GM19351 (cell line): ENCODE results near the gene MAF.

Source experiments
- ATAC-seq: cut with Tn5 transposase; IDR thresholded peaks from one replicate; pipeline ENCODE4 v1.9.1; 2021; ENCODE audit warnings: mild to moderate bottlenecking, moderate library complexity; ENCODE audit not compliant: unreplicated experiment

MAF gene

DNA sequence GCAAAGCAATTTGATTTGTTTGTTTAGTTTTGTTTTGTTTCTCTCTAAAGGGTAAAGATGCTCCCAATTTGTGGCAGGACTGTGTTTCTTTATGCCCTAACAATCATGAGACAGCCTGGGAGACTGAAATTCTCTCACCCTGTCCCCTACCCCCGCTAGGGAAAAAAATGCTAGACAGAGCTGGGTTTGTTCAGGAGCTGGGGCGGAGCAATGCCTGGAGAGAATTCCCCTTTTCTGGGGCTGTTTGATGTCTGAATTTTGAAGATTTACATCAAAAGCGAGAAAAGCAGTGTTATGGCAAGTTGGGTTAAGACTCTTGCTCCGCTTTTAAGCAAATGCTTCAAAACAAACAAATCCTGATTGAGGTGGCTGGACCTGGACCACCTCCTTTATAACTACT, 8.4 kb downstream of the MAF start:
- no peak for ATAC-seq

DNA sequence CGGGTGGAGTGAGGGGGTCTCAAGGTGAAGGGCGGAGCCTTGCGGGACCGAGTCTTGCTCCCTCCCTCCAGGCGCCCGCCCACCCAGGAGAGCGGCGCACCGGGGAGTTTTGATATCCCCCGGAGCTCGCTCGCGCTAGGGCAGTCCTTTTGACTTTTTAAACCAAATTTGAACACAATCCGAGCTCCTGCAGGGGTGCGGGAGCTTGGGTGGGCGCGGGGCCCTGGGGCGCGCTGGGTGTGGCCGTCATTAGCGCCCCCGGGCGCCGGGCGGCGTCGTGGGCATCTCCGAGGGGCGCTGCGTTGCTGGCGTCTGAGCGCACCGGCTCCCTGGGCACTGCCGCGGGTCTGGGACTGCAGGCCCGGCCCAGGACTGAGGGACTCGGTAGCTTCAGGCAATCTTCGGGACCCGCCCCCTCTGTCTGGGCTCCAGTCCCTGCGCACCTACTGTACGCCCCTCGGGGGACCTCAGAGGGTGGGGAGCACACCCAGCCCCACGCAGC, 10.9 kb downstream of the MAF start:
- ATAC-seq = no peak

DNA sequence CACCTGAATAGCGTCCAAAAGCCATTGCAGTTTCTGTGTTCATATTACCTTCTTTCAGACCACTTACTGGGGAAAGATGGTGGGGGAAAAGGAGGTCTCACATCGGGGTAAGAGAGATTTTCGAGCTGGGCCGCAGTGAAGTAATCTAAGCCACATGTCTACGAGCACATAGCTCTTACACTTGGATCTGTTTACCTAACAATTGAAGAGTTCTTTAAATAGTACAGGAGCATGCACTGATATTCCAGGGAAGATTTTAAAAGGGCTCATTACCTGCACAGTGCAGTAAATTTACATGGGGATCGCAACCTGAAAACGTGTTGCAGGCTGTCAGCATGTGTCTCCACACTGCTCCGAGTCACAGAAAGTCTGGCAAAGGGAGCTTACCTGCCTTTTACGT, 12.6 kb downstream of the MAF start:
- ATAC-seq = no peak

GRCh38 chr16:79587296-79587695, 13.2 kb downstream of the MAF start:
- no peak for ATAC-seq

- no peak for ATAC-seq
Measured at GRCh38 chr16:79582789-79583188, 17.7 kb downstream of the MAF start.

DNA sequence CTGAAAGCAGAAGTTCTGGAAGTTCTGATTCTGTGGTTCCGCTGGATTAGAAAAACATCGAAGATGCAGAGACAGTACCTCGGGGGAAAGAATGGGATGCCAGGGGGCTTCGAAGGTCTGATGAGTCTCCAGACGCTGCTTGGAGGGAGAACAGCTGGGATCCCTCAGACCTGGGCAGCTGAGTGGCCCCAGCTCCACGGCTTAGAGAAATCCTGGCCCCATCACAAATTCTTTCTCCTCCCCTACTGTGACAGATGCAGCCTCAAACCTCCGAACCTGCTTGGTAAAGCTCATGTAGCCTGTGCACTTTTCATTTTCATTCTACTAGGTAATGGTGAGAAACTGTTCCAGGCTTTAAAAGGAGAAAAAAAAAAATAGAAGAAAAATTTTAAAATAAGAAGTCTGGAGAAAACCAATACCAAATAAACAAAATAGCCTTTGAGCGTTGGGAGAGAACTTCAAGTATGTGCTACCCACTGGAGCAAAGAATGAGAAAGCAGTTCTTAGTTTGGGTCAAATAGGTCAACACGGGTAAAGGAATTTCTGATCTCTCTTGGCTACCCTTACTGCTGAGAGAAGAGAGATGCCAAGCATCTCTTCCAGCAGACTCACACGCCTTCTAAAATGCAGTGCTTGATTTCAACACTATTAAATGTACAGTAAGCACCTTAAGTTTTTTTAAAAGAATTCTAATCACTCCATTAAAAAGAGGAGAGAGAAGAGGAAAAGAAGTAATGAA, 19.9 kb downstream of the MAF start:
- ATAC-seq = no peak

DNA sequence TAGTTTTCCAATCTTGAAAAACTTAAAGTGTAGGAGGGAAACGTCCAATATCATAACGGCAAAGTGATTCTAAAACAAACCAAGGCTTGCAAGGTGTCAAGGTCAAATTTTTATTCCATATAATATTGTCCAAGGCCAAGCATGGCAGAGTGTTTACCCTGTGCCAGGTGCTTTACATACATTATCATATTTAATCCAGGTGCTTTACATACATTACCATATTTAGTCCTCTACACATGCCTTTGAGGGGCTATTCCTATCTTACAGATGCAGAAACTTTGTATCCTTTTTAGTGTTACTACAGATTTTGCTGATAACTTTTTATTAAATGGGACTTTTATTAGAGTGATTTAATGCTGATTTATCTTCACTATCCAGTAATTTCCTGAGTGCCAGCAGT, 23.9 kb downstream of the MAF start:
- no peak for ATAC-seq

GRCh38 chr16:79573884-79574283, 26.7 kb downstream of the MAF start:
- ATAC-seq = no peak

- ATAC-seq = no peak
Measured at GRCh38 chr16:79573071-79573470, 27.5 kb downstream of the MAF start.

- ATAC-seq = no peak
Measured at GRCh38 chr16:79571903-79572535, 28.5 kb downstream of the MAF start.

DNA sequence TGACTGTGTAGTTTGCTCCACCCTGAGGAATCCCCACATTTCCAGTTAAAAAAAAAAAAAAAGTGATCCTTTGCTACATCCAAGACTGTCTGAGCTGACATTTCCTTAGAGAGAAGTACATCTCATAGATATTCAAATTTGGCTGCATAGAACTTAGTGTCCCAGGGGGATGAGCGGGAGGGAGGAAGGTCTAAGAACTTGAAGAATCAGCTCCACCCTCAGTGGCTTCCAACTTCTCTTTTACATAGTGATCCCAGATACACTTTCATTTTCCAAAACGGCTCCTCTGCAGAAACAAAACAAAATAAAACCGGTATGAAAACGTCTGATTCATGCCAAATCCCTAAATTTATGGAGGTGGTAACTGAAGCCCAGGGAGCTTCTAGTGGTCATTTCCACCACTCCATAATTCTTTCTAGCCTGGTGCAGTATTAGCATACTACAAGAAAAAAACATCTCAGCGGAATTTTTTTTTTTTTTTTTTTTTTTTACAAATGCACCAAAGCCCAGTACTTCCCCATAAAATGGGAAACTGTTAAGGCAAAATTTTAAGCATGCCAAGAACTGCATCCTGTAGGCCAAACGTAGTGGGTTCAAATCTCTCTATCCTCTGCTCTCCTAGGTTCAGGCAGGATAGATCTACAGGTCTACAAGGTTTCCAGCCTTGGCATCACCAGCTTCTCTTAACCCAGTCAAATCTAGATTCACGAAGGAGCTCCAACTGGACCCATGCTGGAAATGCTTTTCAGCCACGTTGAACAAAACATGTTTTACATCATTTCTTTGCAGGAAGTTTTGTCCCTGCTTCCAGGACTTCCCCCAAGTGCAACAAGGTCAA, 29.3 kb downstream of the MAF start:
- ATAC-seq = no peak

DNA sequence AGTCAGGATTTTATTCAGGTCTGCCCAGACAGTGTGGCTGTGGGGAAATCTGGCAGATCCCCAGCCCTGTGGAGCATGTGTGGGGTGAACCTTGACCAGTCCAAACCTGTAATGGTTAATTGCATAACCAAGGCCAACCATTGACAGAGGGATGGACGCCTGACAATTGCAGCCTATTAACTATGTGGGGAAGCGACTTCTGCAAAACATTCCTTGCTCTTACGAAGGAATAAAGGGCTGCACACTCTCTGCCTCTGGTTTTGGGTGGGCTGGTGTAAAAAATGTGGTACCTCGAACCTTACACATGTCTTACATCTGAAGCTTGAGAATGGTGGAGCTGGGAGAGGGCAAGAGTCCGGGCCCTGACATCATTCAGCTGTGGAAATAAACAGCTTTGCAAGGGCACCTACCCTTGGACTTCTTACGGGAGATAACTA, 35.8 kb downstream of the MAF start:
- ATAC-seq = no peak

DNA sequence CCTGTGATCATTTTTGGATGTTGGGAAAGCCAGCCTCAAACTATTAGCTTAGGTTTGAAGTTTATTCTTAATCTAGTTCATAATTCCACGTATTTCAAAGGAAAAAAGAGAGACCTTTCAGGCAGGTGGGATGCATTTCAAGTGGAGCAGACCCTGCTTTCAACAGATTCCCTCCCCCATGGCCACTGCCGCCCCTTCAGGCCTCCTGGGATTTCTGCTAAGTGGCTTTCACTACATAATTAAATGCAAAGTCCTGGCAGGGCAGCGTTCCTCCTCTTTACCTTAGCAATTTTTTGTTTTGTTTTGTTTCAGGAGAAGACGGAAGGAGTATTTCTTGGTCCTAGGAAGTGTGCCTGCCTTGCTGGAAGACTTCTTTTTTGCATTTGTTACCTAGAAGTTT, 36.6 kb downstream of the MAF start:
- ATAC-seq = no peak

DNA sequence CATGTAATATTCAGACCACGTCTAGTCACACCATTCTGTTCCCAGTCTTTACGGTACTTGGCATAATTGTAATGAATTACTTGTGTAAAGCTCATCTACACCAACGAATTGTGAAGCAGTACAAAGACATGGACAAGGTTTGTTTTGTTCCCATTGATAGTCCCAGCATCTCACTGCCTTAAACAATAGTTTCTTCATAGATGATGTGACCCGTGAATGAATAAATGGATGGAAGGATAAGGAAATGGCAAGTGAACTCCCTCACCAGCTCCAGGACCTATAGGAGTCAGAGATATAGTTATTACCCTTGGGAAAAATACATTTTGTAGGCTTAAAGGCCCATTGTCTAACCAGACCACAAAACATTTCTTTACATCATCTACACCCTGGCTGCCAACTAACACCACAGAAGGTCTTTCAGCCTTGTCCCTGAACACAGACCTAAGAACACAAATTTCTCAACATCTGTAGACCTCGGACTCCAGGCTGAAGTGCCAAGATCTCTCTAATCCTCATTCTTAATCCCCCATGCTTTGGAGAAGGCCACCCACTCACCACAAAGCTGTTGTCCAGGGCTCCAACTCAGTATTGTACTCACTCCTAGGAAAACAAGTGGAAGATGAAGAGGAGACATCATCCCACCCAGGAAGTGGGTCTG, 38.2 kb downstream of the MAF start:
- ATAC-seq = no peak

DNA sequence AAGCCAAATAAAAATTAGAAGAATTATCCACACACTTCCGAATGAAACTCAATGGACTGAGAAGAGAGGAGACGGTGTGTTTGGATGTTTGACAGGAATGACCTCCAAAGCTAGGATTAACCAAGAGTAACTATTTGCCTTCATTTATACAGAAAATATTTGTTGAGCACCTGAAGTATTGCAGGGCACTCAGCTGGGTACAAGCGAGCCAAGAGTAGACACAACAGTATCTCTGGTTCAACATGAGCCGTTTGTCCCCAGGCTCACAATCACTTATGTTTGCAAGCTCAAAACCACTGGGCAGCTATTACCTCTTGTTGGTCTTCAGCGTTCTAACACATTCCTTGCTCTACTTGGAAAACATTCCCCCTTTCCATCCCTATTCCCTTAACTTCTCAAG, 38.8 kb downstream of the MAF start:
- ATAC-seq = no peak

DNA sequence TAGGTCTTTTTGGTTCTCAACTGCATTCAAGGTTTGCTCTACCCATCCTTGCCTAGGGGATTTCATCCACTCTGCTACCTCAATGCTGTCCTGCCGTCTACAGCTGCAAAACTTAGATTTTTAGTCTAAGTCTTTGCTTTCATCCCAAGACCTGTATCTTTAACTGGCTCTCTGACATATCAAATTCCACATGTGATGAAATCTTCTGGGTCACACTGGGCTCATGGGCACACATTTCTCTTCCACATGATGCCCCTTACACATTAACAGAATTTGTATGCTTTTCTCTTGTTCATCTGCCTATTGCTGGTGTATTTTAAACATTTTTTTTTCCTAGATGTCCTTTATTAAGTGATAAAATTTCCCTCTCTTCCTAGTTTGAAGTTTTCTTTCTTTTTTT, 39.6 kb downstream of the MAF start:
- no peak for ATAC-seq

DNA sequence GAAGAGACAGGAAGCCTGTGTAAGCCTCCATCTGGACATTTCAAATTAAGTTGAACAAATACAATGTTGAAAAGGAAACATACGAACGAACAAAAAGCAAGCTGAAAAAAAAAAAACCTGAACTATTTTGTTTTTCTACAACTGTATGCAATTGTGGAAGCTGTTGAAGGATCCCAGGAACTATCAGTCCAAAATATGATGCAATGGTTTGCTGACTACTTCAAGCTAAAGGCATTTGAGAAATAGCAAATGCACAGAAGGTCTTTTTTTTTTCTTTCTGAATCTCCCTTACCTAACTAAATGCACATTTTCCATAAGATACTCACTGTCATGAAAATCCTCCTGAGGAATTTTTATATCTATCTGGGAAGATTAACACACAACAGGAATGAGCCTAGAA, 40.2 kb downstream of the MAF start:
- ATAC-seq = no peak

GRCh38 chr16:79559532-79559931, 41.0 kb downstream of the MAF start:
- ATAC-seq = no peak

DNA sequence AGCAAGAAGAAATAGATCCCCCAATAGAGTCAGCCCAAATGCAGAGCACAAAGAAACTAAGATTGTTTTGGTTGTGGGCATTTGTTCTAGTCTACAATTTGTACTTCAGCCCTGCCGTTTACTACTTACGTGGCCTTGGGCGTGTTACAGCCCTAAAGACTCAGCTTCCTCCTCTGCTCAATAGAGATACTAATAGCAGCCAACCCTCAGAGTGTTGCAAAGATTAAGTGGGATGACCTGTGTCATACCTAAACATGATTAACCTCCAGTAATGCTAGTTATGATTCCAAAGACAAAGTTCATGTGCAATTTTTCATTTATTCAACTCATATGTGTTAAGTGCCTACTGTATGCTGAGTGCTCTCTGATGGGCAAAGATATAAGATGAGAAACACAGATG, 43.1 kb downstream of the MAF start:
- no peak for ATAC-seq

GRCh38 chr16:79554912-79555311, 45.6 kb downstream of the MAF start:
- ATAC-seq = no peak

DNA sequence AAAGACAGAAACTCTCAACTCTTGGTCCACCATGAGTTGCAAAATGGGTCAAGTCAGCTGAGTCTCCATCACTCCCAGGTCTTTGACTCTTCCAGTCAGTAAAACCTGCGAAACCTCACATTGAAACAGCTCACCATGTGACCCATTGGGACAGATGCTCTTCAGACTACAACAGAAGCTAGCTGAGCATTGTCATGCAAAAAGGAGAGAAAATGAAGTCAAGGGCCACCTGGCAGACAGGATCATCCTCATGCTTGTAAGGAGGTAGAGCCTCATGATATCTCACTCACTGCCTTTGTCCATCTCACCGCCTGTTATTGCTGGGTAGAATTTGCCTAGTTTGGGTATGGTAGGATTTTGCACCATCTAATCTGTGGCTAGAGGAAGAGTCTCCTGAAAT, 50.2 kb downstream of the MAF start:
- ATAC-seq = no peak
